Vagina (tissue), 2 donors: ENCODE data around the gene MAP2K5.

Experiments
- POLR2A ChIP-seq, 2 donors: fragments of 450-650 bp; IDR thresholded peaks; one replicate each; pipeline ENCODE4 v1.6.1; 2017; ENCODE audit warnings: antibody characterized with exemption in 2 of 2, mild to moderate bottlenecking in 2 of 2, moderate library complexity in 2 of 2
- POLR2AphosphoS5 ChIP-seq, 2 donors: sonication (generic); formaldehyde crosslinking; IDR thresholded peaks; one replicate each; pipeline ENCODE4 v1.9.0; 2017; ENCODE audit warnings: antibody characterized with exemption in 2 of 2, mild to moderate bottlenecking in 2 of 2, low read depth in 1 of 2; ENCODE audit not compliant: insufficient read depth in 1 of 2
- TF ChIP-seq, protein P1 (sequence below), 3 experiments: fragments of 450-650 bp in 2 of 3; fragments of 200-600 bp in 1 of 3; sonication (generic) in 1 of 3; IDR thresholded peaks; one replicate each; pipeline ENCODE4 v1.5.1; 2017 to 2019; ENCODE audit warnings: antibody characterized with exemption in 3 of 3, mild to moderate bottlenecking in 2 of 3, moderate library complexity in 2 of 3

DNA sequence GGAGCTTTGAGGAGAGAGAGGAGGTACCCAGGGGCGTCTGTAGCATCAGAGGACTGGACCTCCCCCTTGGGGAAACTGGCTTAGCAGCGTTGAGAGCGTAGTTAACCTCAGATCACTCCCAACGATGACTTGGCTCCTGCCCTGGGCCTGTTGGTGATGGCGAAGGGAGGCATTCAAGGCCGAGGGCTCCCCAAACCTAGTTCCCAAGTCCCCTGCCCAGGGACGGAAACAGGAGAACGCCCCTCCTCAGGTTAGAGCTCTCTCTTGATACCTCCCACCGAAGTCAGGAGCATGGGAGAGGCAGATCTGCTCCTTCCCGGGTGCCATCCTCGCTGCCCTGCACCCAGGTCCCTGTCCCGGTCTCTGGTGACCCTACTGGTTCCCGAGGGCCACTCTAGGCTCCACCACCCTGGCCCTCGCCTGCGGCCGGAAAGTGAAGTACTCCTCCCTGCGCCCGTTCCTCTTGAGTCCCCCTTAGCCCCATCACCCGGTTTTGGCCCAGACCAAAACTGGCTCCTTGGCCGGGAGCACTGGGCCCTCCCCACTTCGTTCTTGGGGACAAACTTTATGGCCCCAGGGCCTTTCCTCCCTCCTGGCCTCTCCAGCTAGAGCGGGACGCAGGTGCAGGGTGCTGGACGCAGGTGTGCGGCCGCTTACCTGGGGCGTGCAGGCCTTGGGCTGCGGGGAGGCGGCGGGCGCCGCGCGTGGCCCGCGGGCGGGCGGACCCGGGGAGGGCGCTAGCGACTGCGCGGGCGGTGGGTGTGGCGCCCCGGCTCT, 280.2 kb downstream of the MAP2K5 start:
- TF ChIP-seq, protein P1, sequence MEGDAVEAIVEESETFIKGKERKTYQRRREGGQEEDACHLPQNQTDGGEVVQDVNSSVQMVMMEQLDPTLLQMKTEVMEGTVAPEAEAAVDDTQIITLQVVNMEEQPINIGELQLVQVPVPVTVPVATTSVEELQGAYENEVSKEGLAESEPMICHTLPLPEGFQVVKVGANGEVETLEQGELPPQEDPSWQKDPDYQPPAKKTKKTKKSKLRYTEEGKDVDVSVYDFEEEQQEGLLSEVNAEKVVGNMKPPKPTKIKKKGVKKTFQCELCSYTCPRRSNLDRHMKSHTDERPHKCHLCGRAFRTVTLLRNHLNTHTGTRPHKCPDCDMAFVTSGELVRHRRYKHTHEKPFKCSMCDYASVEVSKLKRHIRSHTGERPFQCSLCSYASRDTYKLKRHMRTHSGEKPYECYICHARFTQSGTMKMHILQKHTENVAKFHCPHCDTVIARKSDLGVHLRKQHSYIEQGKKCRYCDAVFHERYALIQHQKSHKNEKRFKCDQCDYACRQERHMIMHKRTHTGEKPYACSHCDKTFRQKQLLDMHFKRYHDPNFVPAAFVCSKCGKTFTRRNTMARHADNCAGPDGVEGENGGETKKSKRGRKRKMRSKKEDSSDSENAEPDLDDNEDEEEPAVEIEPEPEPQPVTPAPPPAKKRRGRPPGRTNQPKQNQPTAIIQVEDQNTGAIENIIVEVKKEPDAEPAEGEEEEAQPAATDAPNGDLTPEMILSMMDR (IDR thresholded peaks at IDR 0.05): no peak
- no peak for TF ChIP-seq POLR2A (IDR thresholded peaks at IDR 0.05)
- no peak for TF ChIP-seq POLR2AphosphoS5 (IDR thresholded peaks at IDR 0.05; ENCODE audit: insufficient read depth in 1 of 2, low read depth in 1 of 2)
